Right forelimb (tissue), 1 donor: ENCODE measurements around the gene ERI3.
A peak's percentile ranks its signal among the peaks of the same experiment; 100 is the strongest.

Experiments used
- DNase-seq: peaks from one replicate; pipeline ENCODE4 v3.0.0-alpha.2; 2018

ERI3 gene

DNA sequence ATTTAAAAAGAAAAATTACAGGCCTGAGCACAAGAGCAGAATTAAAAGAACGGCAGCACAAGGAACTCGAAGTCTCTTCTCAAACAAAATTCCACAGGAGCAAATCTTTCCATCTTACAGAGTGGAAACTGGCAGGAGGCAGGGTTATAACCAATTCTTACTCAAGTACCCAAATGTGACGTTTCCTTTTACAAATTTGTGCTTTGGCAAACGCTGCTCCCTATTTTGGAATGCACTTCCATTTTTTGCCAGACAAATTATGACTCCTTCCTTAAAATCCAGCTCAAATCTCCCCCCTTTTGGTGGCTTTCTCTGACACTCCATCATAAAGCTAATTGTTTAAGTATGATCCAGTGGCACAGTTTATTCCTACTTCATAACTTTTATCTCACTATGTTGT, 7.8 kb downstream of the ERI3 start:
- no peak for DNase-seq

DNA sequence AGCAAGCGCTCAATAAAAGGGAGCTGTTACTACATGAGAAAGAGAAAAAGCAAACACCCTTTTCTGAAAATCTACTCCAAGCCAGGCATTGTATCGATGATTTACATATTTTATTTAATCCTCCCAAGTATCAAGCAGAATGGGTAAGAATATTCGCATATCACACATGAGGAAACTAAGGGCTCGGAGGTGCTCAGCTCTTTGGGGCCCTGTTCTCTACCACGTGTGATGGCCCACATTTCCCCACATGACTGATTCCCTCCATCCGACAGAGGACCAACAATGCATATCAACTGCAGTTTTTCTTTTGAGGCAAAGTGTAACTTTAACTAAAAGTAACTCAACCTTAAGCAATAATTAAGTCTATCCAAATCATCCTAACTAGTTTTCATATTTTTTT, 8.2 kb downstream of the ERI3 start:
- DNase-seq, result no peak

DNA sequence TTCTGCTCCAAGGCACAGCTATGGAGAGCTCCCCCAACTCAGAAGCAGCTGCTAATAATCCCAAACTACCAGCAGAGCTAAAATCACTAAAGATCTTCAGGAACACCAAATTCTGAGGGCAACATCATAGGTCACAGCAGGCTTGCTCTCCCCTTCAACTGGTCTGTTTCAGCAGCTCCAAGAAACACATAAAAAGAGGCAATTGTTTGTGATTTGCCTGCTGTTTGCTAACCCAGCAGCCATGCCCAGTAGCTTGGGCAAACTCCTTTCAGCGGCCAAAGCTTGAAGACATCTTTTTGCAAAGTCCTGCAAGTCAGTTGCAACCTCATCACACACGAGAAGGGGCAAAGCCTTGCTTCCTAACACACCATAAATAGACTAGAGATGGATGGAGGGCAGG, 8.9 kb downstream of the ERI3 start:
- no peak for DNase-seq

DNA sequence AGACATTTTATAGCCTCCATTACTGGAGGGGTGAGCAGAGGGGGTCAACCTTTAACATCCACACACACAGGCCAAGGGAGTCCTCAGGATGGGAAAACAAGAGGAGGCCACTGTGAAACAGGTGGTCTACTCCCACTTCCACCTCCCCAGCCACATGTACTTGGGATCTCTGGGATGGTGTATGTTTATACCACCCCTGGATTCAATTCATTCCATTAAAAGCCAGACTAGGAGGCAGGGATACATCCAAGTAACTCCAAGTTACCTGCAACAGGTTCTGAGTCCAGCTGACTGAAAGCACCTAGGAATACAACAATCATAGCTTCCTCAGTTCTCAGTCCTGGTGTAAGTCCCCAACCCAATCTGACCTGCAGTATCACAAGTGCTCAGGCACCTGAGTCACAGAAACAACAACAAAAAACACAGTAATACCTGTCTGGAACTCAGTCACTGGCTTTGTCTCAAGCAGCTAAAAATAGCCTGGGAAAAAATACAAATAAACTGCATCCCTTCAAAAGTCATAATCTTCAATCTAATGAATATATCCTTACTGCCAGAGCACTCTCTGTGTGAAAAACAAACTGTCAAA, 9.8 kb downstream of the ERI3 start:
- no peak for DNase-seq

DNA sequence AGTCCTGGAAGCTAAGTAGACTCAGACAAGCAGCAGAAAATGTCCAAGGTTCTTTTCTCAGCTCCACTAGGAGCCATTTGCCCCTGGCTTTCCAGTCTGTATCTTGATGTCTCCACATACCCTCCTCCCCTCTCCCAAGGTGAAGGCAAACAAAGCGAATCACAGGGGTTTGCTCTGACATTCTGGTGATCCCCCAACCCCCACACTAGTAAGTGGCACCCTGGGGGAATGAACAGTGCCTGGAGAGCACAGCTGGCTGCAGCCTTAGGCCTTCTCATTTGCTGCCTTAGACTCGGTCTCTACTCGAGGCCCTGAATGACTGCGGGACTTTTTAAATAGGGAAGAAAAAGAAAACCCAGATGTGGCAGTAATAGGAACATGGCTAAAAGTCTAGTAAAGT, 15.3 kb downstream of the ERI3 start:
- DNase-seq, result no peak

DNA sequence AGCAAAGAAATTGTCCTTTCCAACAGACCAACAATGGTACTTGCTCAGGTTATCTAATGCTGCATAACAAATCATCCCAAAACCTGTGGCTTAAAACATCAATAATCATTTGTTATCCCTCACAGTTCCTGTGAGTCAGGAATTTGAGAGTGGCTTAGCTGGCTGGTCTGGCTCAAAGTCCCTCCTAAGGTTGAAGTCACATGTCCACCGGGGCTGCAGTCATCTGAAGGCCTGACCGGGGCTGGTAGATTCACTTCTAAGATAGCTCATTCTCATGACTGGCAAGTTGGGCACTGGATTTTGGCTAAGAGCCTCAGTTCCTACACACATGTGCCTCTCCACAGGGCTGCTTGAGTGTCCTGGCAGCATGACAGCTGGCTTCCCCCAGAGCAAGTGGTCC, 16.9 kb downstream of the ERI3 start:
- DNase-seq, result no peak

DNA sequence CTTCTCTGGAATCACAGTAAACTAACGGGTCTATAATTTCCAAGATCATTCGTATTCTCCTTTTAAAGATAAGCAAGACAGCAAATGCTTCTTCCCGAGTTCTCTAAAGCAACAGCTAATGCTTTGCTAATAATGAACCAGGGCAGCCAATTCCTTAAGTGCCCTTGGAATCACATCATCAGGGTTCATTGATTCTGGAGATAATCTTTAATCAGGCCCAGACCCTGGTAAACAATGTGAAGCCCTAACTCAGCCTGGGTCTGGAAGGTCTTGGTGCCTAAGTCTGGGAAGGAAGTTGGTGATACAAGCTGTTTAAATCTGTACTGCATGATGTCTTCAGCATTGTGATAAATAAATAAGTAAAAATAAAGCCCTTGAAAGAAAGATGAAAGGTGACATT, 18.4 kb downstream of the ERI3 start:
- no peak for DNase-seq

DNA sequence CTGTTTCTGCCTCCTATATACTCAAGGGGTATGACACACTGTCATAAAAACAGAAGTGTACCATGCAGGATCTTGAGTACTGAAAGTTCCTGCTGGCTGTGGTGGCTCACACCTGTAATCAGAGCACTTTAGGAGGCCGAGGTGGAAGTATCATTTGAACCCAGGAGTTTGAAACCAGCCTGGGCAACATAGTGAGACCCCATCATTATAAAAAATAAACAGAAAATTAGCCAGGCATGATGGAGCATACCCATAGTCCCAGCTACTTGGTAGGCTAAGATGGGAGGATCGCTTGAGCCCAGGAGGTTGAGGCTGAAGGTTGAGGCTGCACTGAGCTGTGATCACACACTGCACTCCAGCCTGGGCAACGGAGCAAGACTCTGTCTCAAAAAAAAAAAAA, 20.1 kb downstream of the ERI3 start:
- no peak for DNase-seq

DNA sequence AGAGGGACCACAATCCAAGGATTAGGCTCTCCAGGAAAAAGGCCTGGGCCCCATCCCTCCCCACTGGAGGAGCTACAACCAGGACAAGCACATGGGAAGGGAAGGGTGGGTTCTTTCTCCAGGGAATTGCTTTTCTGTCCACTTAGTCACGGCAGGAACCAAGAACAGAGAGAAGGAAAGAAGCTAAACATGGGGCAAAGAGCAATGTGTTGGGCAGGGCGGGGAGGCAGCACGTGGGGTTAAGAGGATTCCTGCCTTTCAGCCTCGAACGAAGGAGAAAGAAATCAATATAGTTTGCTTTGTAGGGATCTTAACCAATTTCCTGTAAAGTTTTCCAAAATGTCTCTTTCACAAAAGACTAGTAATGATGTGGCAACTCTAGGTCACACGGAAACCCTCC, 21.7 kb downstream of the ERI3 start:
- no peak for DNase-seq

DNA sequence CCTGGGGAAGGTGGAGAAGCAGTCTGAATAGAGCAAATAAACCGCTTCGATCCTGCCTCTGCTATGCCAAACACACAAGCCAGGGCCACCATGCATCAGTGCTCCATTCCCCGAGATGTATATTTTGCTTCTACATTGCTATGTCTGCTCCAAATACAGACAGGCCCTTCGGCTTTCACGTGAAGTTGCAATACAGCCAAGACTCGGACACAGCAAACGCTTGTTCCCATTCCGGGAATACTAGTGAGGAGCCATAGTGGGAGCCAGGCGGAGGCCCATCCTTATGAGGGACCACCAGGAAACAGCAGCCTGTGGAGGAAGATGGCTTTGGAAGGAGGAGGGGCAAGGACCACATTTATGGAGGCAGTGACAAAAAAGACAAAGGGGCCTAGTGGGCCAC, 22.6 kb downstream of the ERI3 start:
- DNase-seq, result no peak

DNA sequence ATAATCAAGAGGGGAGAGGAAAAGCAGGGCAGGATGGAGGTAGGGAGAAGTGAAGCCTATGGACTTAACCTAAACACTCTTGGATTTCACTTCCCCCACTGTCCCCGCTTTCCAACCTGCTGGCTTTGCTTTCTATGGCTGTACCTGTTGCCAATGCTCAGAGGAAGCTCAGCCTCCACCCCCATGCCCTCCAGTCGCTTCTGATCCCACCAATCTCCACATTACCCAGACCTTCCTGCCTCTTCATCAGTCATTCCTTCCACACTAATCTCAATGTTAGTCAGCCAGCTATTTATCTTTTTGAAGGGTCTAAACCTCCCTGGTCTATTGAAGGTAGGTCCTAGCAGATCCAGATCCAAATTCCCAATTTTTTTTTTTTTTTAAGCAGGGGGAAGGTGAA, 24.1 kb downstream of the ERI3 start:
- DNase-seq, result no peak

DNA sequence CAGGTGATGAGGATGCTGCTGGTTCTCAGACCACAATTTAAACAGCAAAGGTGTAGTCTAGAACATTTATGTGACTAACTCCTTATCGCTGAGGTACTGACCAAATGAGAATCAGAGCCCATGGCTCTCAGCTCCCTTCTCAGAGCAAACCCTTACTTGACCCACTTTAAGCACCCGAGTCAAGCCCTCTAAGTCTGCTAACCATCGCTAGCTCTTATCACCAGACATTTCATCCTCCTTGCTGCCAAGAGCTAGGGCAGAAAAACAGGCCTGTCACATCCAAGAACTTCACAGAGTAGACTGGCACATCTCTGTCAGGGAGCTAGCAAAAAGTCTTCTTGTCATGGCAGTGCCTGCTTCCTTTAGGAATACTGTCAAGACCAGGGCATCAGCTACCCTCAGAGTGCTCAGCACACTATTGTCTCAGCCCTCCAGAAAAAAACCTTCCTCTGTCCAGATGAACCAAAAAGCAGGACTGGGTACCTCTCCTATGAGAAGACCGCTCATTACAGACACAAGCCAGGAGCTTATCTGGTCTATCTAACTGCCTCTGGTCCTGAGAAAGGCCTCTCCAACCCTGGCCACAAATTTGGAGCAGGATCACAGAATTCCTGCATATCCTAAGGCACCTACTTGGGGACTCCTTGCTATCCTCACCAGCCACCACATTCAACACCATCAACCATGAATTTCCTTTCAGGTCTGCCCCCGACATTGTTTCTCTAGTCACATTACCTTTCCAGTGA, 26.2 kb downstream of the ERI3 start:
- DNase-seq, result no peak

DNA sequence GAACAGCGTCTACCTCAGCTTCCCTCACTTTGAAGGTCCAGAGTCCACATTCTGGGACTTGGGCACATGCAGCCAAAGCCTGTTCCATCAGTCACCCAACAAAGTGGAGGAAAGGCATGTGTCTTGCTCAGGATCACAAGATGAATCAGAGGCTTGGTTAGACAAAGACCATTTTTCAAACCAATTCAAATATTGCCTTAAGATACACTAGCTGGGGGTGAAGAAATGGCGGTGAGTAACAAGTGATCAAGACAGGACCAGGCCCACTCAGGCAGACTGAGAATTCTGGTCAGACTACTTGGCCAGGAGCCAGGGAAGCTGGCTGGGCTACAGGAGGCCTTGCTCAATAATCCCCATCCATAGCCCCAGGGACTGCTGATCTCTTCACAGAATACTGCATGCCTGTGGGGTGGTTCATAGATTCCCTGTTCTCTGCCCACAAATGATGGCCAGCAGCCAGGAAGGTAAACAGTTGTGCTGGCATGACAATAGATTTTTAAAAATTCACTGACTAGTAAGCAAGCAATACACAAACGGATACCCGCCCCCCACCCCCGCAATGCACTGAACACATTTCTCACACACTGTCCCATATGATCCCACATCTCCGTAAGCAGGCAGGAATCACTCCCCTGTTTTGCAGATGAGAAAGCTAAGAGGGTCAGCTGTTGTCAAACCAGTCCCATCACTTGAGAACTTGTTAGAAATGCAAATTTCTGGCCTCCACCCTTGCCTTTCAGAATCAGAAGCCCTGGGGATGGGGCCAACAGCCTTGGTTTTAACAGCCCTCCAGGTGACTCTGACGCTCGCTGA, 27.2 kb downstream of the ERI3 start:
- peak; percentile 48 for DNase-seq

DNA sequence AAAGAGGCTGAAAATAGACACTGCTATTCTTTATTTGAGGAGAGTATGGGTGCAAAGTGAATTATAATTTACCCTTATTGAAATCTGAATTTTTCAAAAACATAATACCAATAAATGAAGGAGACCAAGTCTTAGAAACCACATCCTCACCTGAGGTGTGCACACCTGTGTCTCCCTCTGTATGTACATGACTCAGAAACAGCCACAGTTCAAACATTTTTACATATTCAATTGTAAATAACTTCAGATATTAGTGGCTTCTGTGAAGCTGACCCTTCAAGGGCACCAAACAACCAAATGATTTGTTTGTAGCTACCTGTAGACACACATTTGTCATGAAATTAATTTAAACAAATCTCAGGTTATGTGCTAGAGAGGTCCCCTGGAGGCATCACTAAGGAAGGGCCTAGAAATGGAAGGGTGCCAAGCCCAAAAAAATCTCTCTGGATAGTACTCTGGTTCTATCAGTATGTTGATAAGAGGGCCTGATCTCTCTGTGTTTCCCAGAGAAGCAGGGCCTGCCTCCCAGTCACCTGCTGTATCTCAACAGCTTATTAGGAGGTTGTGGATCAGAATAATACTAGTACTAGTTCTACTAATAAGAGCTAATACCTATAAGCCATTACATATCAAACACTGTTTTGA, 28.1 kb downstream of the ERI3 start:
- DNase-seq, result no peak

DNA sequence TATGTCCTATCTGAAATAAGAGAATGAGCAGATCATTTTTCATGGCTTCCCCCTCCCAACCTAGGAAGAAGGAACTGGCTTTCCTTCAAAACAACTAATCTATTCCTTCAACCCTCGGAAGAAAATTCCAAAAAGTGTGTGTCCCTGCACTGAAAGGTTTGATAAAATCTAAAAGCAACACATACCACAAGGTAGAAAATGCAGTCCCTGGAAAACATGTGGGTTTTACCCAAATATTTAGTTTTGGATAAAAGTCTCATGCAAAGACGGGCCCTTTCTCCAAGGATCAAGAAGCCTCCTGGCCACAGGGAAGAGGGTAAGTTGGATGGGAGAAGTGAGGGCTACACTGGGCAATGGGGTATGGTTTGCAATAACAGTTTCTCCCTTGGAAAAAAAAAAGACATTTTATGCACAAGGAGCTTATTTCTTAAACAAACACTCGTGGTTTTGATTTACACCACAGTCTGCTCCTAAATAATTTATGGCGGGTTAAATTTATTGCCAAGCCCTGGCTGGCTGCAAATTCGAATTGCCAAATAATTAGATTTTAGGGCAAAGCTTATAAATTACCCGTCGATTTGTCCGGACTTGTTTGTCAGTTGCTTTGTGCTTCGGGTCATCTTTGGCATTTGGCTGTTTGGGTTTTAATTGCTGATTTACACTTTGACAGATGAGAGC, 28.9 kb downstream of the ERI3 start:
- DNase-seq, result no peak

DNA sequence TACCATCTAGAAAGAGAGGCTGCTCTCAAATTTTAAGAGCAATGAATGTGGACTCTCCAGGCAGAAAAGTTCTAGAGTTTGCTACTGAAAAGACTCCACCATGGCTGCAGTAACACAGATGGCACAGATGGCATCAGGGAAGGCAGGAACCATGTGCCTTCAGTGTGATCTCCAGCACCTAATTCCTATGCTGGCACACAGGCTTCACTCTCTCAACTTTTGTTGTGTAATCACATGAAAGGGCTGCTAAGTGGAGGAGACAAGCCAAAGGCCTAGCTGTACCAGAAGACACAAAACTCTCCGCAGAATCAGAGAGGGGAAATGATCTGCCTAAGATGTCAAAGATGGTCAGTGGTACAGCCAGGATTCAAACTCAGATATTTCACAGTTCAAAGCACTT, 31.1 kb downstream of the ERI3 start:
- DNase-seq, result no peak

DNA sequence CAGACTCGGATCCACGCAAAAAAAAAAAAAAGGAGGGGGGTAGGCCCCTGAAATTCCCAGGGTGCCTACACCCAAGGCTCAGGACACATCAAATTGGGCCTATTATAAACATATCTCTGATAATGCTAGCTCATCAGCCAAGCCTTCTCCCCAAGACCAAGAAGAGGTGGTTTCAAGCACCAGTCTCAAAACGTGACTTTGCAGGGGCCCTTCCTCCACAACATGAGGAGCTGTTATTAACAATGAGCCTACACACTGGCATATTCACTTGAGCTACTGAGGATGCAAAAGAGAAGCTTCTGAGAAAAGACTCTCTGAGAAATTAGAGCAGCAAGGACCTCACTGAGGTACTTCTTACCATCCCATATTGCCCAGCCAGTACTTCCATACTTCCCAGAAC, 32.7 kb downstream of the ERI3 start:
- DNase-seq, result no peak

DNA sequence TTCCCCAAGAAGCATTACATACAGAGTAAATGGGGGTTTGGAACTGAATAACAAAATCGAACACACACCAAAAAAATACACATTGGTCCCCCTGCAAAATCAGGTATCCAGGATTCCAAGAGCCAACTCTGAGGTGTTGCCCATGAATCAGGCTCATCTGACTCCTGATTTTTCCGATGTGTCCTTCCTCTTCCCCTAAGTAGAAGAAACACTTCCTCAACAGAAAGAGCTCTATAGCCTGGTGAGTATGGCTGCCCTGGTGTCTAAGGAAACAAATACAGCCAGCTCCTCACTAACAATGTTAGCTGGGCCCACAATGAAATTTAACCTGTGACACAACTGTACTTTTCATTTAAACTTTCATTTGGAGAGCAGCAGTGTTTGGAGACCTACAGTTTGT, 33.6 kb downstream of the ERI3 start:
- no peak for DNase-seq

DNA sequence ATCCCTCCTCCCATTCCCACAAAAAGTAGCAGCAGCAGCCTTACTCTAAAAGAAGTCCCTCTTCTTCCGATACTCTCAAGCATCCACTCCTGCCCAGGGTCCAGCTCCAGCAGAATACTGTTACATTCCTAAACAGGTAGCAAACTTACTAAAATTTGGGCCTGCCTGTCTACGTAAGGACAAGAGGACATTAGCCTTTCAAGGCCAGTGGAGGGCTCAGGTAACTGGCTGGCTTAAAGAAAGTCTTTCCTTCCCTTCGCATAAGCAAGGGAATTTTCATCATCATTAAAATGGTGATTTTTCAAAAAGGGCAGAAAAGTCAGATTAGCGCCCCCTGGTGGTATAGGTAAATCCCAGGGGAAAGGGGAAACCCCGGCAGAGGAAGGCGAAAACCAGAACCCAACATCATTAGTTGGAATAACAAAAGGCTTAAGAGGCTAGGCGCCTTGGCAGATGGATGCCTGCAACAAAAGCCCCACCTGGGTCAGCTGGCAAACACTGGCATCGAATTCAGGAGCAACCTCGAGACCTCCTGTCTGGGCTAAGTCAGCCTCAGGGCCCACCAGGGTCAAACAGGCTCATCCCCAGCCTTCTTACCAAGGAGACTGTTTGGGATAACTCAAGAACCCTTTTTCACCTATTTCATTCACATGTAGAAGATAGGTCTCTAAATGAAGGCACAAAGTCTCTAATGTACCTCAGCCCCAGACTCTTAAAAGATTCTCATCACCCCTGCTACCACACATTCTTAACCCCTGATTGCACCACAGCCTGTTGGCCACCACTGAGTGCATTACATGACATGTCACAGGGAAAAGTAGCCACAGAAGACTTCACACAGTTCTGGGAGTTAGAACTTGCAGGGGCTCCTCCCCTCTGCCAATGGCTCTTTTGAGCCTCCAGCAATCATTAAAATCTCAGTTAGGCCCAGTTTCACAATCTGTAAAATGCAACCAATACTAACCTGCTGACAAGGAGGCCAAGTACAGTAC, 36.7 kb downstream of the ERI3 start:
- DNase-seq, result peak; percentile 62

DNA sequence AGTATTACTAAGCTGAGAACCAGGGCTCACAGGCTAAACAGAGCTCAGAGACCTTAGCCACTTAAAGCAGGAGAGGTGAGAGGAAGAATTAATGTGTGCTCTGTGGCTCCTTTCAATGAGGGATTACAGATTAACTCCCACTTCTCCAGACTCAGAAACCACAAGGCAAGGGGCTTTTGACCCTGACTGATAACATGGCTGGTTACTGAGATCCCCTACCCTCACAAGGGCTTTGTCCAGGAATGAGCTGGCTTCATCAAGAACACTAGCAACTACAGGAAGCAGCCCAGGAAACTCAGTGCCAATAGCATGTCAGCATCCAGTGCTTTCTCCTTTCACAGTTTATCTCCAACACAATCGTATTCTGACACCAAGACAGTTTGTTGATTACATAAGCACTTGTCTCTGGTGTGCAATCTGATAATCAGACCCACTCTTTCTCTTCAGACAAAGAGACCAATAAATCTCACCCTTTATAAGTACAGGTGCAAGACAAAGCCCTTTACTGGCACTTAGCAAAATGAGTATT, 38.8 kb downstream of the ERI3 start:
- DNase-seq, result no peak

DNA sequence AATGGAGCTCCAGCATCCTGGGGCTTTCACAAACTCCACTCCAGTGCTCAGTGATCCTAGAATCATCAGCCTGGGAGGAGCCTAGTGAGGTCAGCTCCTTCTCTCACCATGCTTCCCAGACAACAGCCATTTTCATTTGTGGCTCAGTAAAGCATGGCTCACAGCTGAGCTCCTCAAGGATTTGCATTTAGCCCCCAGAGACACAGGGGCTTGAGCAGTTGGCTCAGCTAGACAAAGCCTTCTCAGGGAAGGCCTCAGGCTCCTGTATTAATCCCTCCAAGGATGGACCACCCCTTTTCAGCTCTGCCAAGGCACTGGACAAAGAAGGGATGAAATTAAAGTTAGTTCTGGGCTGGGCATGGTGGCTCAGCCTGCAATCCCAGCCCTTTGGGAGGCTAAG, 39.5 kb downstream of the ERI3 start:
- DNase-seq, result no peak

DNA sequence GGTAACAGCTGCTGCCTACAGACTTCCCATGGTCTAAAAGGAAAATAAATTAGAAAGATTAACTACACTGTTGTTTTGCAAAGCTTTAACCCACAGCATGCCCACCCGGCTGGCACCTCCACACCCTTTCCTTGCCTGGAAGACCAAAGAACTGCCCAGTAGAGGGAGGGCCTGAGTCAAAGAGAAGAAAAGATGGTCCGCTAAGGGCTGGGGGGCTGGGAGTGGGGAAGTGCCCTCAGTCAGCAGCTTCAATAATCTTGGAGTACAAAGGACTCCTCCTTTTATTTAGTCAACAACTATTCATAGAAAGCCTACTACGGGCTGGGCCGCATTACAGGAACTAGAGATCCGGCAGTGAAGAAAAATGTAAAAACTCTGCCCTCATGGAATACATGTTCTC, 40.6 kb downstream of the ERI3 start:
- DNase-seq, result no peak
